Stomach (tissue), 9 donors: ENCODE results near the gene SNX5. TPM values are rescaled to one million over a fixed set of nuclear protein-coding genes. Genes with fewer than 3 reads are reported as not detected.

Source experiments
- DNase-seq, 2 donors: peaks; one replicate each; pipeline versions ENCODE4 v3.0.0 to v3.0.0-alpha.2; 2013 to 2019
- H3K27ac ChIP-seq, 5 donors: fragments of 200-600 bp in 4 of 5; sonication (generic) in 4 of 5; one replicate each; pipeline ENCODE4 v1.5.1; 2013 to 2019; ENCODE audit warnings: mild to moderate bottlenecking in 1 of 5, moderate library complexity in 1 of 5
- H3K27me3 ChIP-seq, 3 donors: fragments of 200-600 bp; sonication (generic); one replicate each; pipeline ENCODE4 v1.5.1; 2017 to 2019; ENCODE audit warnings: mixed run types in 1 of 3
- H3K36me3 ChIP-seq, 4 donors: fragments of 200-600 bp; sonication (generic); 1 replicate in 3 of 4; 2 replicates in 1 of 4; pipeline ENCODE4 v1.5.1; 2016 to 2019
- H3K4me1 ChIP-seq, 4 donors: fragments of 200-600 bp; sonication (generic); one replicate each; pipeline ENCODE4 v1.5.1; 2016 to 2019
- H3K4me3 ChIP-seq, 4 donors: fragments of 200-600 bp; sonication (generic) in 3 of 4; one replicate each; pipeline ENCODE4 v1.5.1; 2016 to 2019; ENCODE audit warnings: mild to moderate bottlenecking in 1 of 4
- H3K9me3 ChIP-seq, 4 donors: fragments of 200-600 bp; sonication (generic); one replicate each; pipeline ENCODE4 v1.5.1; 2016 to 2019
- CTCF ChIP-seq, 7 experiments: fragments of 450-650 bp in 4 of 7; fragments of 200-600 bp in 3 of 7; sonication (generic) in 3 of 7; IDR thresholded peaks; one replicate each; pipeline ENCODE4 v1.5.1; 2016 to 2019; ENCODE audit warnings: antibody characterized with exemption in 7 of 7, control low read depth in 2 of 7, mild to moderate bottlenecking in 1 of 7
- EP300 ChIP-seq: sonication (generic); formaldehyde crosslinking; IDR thresholded peaks from one replicate; pipeline ENCODE4 v1.6.1; 2017; ENCODE audit warnings: antibody characterized with exemption
- POLR2A ChIP-seq, 4 donors: fragments of 450-650 bp; IDR thresholded peaks; one replicate each; pipeline ENCODE4 v1.6.1; 2016; ENCODE audit warnings: antibody characterized with exemption in 4 of 4, control low read depth in 2 of 4, mild to moderate bottlenecking in 1 of 4, moderate library complexity in 1 of 4
- POLR2AphosphoS5 ChIP-seq, 3 donors: sonication (generic); formaldehyde crosslinking; IDR thresholded peaks; one replicate each; pipeline ENCODE4 v1.6.1; 2016; ENCODE audit warnings: antibody characterized with exemption in 3 of 3
- WGBS, 5 donors: extraction: QIAGEN DNeasy Blood & Tissue Kit in 3 of 5; methylation state at CpG; one replicate each; pipeline versions ENCODE4 v1.1.5 to v1.1.7; 2013 to 2018; 5-methylcytosine and 5-hydroxymethylcytosine counted together
- intact Hi-C: fragments of 100-400 bp; cut with DNase I; formaldehyde crosslinking; loops from one replicate; pipeline ENCODE4 v1.15.1; 2023; ENCODE audit warnings: low total_unique reads
- polyA plus RNA-seq, 3 donors: library from polyadenylated mRNA; stranded (reverse); fragments of 200-250 nt; gene quantifications; one replicate each; pipeline ENCODE4 v1.2.3, GENCODE V29; 2013
- total RNA-seq, 5 donors: library from RNA; depleted of rRNA; stranded (reverse); fragments of >200 nt; gene quantifications; one replicate each; pipeline versions ENCODE4 v1.1.0 to v1.2.3, GENCODE V29; 2014 to 2016
- donor health status: healthy with polysubstance abuse.
- donor health status: Bipolar disorder and iron deficiency.
- donor health status: healthy.

Gene SNX5
- total and polyA plus RNA-seq, 8 donors, result 47.3 to 202 (median 103) TPM

GRCh38 chr20:17998446-17998845, 29.9 kb upstream of the SNX5 start:
- H3K36me3 ChIP-seq, result no peaks in the 10 kb centered on the region
- peaks cover 0 to 29% (median 10%) of the 10 kb centered on the region in 4 donors for H3K4me1 ChIP-seq
- WGBS, 5 donors, result 89 to 94% (median 91%) methylated on average over 5 of the region's 5 CpGs
- DNase-seq, result no peak
- H3K27ac ChIP-seq, result no peak overlapping the region
- H3K9me3 ChIP-seq, result no peaks in the 10 kb centered on the region
- H3K27me3 ChIP-seq, result no peaks in the 10 kb centered on the region
- intact Hi-C loops, result no loop called here
- H3K4me3 ChIP-seq, result no peak overlapping the region
- TF ChIP-seq POLR2A (IDR thresholded peaks at IDR 0.05) (no peak), POLR2AphosphoS5 (IDR thresholded peaks at IDR 0.05) (no peak)

- Histone ChIP-seq H3K9me3 (no peaks in the 10 kb centered on the region), H3K36me3 (peaks cover 0 to under 1% (median 0%) of the 10 kb centered on the region in 4 donors), H3K27ac (no peak overlapping the region), H3K4me3 (no peak overlapping the region), H3K27me3 (no peaks in the 10 kb centered on the region), H3K4me1 (peaks cover 0 to 34% (median 10%) of the 10 kb centered on the region in 4 donors)
- TF ChIP-seq CTCF (IDR thresholded peaks at IDR 0.05) (peak in 6 of 7 experiments; percentile 63 to 98 (median 96)), POLR2AphosphoS5 (IDR thresholded peaks at IDR 0.05) (peak in 1 of 3 donors; percentile 41), EP300 (no peak), POLR2A (IDR thresholded peaks at IDR 0.05) (no peak)
- DNase-seq, result peak in 1 of 2 donors; percentile 80
- WGBS, 5 donors, result 19 to 24% (median 22%) methylated on average over 16 of the region's 16 CpGs
- intact Hi-C loops, result no loop called here
Measured at GRCh38 chr20:17995967-17996819, 27.6 kb upstream of the SNX5 start.

- intact Hi-C loops, result no loop called here
- H3K36me3 ChIP-seq, result peaks cover 0 to 25% (median 21%) of the 10 kb centered on the region in 4 donors
- no peak for TF ChIP-seq POLR2A (IDR thresholded peaks at IDR 0.05)
- TF ChIP-seq CTCF (IDR thresholded peaks at IDR 0.05), result no peak
- no peak for TF ChIP-seq POLR2AphosphoS5 (IDR thresholded peaks at IDR 0.05)
- no peak for TF ChIP-seq EP300
- peak overlapping the region in 4 of 5 donors; percentile 31 to 72 (median 56) for H3K27ac ChIP-seq
- no peak overlapping the region for H3K4me3 ChIP-seq
- H3K27me3 ChIP-seq, result no peaks in the 10 kb centered on the region
- H3K4me1 ChIP-seq, result peaks cover 0 to 29% (median 7%) of the 10 kb centered on the region in 4 donors
- no peaks in the 10 kb centered on the region for H3K9me3 ChIP-seq
- DNase-seq, result no peak
- 79 to 95% (median 81%) methylated on average over 3 of the region's 3 CpGs for WGBS, 5 donors
Measured at GRCh38 chr20:17993546-17993945, 25.0 kb upstream of the SNX5 start.

GRCh38 chr20:17992847-17993513, 24.4 kb upstream of the SNX5 start:
- peak in 1 of 2 donors; percentile 48 for DNase-seq
- intact Hi-C loops, result no loop called here
- peak overlapping the region in 4 of 5 donors; percentile 20 to 72 (median 56) for H3K27ac ChIP-seq
- TF ChIP-seq EP300 (no peak), POLR2AphosphoS5 (IDR thresholded peaks at IDR 0.05) (no peak), CTCF (IDR thresholded peaks at IDR 0.05) (no peak), POLR2A (IDR thresholded peaks at IDR 0.05) (no peak)
- peaks cover 0 to 31% (median 26%) of the 10 kb centered on the region in 4 donors for H3K36me3 ChIP-seq
- H3K9me3 ChIP-seq, result no peaks in the 10 kb centered on the region
- no peak overlapping the region for H3K4me3 ChIP-seq
- no peaks in the 10 kb centered on the region for H3K27me3 ChIP-seq
- H3K4me1 ChIP-seq, result peaks cover 0 to 29% (median 7%) of the 10 kb centered on the region in 4 donors
- WGBS, 5 donors, result 29 to 43% (median 30%) methylated on average over 5 of the region's 5 CpGs
